ENCODE measurements around the gene MAP1S. TPM values are rescaled to one million over a fixed set of nuclear protein-coding genes. Genes with fewer than 3 reads are reported as not detected.

MAP1S gene
- total and polyA plus RNA-seq, 2 of the 13 experiments (the other 11 are each of a cell fraction or from before 2014, with no cell fraction given): 3.8 to 7.3 TPM

DNA sequence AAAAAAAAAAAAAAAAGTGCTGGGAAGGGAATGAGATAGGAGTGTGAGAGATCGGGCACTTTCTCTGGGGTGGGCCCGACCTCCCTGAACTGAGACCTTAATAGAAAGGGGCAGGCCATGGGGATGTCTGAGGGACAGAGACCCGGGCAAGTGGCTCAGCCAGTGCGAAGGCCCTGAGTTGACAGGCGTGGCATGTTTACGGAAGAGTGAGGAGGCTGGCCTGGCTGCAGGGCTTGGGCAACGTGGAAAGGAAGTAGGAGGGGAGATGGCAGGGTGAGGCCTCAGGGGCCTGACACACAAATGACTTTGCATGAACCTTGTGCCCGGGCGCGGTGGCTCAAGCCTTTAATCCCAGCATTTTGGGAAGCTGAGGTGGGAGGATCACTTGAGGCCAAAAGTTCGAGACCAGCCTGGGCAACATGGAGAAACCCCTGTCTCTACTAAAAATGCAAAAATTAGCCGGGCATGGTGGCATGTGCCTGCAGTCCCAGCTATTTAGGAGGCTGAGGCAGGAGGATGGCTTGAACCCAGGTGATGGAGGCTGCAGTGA, 45.9 kb downstream of the MAP1S start (continued):
- TF ChIP-seq, protein P1, sequence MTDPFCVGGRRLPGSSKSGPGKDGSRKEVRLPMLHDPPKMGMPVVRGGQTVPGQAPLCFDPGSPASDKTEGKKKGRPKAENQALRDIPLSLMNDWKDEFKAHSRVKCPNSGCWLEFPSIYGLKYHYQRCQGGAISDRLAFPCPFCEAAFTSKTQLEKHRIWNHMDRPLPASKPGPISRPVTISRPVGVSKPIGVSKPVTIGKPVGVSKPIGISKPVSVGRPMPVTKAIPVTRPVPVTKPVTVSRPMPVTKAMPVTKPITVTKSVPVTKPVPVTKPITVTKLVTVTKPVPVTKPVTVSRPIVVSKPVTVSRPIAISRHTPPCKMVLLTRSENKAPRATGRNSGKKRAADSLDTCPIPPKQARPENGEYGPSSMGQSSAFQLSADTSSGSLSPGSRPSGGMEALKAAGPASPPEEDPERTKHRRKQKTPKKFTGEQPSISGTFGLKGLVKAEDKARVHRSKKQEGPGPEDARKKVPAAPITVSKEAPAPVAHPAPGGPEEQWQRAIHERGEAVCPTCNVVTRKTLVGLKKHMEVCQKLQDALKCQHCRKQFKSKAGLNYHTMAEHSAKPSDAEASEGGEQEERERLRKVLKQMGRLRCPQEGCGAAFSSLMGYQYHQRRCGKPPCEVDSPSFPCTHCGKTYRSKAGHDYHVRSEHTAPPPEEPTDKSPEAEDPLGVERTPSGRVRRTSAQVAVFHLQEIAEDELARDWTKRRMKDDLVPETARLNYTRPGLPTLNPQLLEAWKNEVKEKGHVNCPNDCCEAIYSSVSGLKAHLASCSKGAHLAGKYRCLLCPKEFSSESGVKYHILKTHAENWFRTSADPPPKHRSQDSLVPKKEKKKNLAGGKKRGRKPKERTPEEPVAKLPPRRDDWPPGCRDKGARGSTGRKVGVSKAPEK (CRISPR knock-in tag; IDR thresholded peaks at IDR 0.05; ENCODE audit: borderline replicate concordance): no peak
- TF ChIP-seq KDM1A (CRISPR knock-in tag; IDR thresholded peaks at IDR 0.05): peak; percentile 79
- no peak for TF ChIP-seq ZNF180 (CRISPR knock-in tag; IDR thresholded peaks at IDR 0.05; ENCODE audit: borderline replicate concordance, low read depth)
- TF ChIP-seq ZBTB3 (CRISPR knock-in tag; IDR thresholded peaks at IDR 0.05; ENCODE audit: borderline replicate concordance, low read depth): no peak
- TF ChIP-seq MED1 (CRISPR knock-in tag; IDR thresholded peaks at IDR 0.05): peak; percentile 65
- TF ChIP-seq, protein P2, sequence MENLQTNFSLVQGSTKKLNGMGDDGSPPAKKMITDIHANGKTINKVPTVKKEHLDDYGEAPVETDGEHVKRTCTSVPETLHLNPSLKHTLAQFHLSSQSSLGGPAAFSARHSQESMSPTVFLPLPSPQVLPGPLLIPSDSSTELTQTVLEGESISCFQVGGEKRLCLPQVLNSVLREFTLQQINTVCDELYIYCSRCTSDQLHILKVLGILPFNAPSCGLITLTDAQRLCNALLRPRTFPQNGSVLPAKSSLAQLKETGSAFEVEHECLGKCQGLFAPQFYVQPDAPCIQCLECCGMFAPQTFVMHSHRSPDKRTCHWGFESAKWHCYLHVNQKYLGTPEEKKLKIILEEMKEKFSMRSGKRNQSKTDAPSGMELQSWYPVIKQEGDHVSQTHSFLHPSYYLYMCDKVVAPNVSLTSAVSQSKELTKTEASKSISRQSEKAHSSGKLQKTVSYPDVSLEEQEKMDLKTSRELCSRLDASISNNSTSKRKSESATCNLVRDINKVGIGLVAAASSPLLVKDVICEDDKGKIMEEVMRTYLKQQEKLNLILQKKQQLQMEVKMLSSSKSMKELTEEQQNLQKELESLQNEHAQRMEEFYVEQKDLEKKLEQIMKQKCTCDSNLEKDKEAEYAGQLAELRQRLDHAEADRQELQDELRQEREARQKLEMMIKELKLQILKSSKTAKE (CRISPR knock-in tag; IDR thresholded peaks at IDR 0.05; ENCODE audit: borderline replicate concordance): peak; percentile 34; the same call in 1 of the 2 replicates
- TF ChIP-seq RARG (CRISPR knock-in tag; IDR thresholded peaks at IDR 0.05; ENCODE audit: low read depth): no peak
- TF ChIP-seq SMC3 (IDR thresholded peaks at IDR 0.05; ENCODE audit: low read length): no peak
- TF ChIP-seq, protein P3, sequence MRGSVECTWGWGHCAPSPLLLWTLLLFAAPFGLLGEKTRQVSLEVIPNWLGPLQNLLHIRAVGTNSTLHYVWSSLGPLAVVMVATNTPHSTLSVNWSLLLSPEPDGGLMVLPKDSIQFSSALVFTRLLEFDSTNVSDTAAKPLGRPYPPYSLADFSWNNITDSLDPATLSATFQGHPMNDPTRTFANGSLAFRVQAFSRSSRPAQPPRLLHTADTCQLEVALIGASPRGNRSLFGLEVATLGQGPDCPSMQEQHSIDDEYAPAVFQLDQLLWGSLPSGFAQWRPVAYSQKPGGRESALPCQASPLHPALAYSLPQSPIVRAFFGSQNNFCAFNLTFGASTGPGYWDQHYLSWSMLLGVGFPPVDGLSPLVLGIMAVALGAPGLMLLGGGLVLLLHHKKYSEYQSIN (CRISPR knock-in tag; IDR thresholded peaks at IDR 0.05; ENCODE audit: borderline replicate concordance): no peak
- TF ChIP-seq SIN3B (IDR thresholded peaks at IDR 0.05; ENCODE audit: low read length): no peak
- TF ChIP-seq RNF2 (conservative IDR thresholded peaks at IDR 0.05; ENCODE audit: low read depth): no peak
- TF ChIP-seq, protein P4, sequence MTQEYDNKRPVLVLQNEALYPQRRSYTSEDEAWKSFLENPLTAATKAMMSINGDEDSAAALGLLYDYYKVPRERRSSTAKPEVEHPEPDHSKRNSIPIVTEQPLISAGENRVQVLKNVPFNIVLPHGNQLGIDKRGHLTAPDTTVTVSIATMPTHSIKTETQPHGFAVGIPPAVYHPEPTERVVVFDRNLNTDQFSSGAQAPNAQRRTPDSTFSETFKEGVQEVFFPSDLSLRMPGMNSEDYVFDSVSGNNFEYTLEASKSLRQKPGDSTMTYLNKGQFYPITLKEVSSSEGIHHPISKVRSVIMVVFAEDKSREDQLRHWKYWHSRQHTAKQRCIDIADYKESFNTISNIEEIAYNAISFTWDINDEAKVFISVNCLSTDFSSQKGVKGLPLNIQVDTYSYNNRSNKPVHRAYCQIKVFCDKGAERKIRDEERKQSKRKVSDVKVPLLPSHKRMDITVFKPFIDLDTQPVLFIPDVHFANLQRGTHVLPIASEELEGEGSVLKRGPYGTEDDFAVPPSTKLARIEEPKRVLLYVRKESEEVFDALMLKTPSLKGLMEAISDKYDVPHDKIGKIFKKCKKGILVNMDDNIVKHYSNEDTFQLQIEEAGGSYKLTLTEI (CRISPR knock-in tag; conservative IDR thresholded peaks at IDR 0.05): no peak
- peak; percentile 97 for TF ChIP-seq ZMYM3 (CRISPR knock-in tag; IDR thresholded peaks at IDR 0.05)
- no peak for TF ChIP-seq SNRNP70 (IDR thresholded peaks at IDR 0.05; ENCODE audit: low read depth, low read length)
- peak; percentile 55 for TF ChIP-seq ZNF292 (CRISPR knock-in tag; IDR thresholded peaks at IDR 0.05; ENCODE audit: borderline replicate concordance, low read depth)
- TF ChIP-seq, protein P5, sequence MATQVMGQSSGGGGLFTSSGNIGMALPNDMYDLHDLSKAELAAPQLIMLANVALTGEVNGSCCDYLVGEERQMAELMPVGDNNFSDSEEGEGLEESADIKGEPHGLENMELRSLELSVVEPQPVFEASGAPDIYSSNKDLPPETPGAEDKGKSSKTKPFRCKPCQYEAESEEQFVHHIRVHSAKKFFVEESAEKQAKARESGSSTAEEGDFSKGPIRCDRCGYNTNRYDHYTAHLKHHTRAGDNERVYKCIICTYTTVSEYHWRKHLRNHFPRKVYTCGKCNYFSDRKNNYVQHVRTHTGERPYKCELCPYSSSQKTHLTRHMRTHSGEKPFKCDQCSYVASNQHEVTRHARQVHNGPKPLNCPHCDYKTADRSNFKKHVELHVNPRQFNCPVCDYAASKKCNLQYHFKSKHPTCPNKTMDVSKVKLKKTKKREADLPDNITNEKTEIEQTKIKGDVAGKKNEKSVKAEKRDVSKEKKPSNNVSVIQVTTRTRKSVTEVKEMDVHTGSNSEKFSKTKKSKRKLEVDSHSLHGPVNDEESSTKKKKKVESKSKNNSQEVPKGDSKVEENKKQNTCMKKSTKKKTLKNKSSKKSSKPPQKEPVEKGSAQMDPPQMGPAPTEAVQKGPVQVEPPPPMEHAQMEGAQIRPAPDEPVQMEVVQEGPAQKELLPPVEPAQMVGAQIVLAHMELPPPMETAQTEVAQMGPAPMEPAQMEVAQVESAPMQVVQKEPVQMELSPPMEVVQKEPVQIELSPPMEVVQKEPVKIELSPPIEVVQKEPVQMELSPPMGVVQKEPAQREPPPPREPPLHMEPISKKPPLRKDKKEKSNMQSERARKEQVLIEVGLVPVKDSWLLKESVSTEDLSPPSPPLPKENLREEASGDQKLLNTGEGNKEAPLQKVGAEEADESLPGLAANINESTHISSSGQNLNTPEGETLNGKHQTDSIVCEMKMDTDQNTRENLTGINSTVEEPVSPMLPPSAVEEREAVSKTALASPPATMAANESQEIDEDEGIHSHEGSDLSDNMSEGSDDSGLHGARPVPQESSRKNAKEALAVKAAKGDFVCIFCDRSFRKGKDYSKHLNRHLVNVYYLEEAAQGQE (IDR thresholded peaks at IDR 0.05; ENCODE audit: borderline replicate concordance in 1 of 2, low read depth in 1 of 2, low read length in 2 of 2): no peak
- TF ChIP-seq SIX1 (CRISPR knock-in tag; IDR thresholded peaks at IDR 0.05; ENCODE audit: borderline replicate concordance): no peak
- TF ChIP-seq KDM3A (CRISPR knock-in tag; IDR thresholded peaks at IDR 0.05; ENCODE audit: low read depth): peak; percentile 62; the same call in 1 of the 2 replicates
